GM12872 (cell line): ENCODE data around the gene GRIK2.

Experiments used
- CTCF ChIP-seq: IDR thresholded peaks from 3 replicates; pipeline ENCODE4 v1.5.1; 2011; ENCODE audit warnings: low read depth, mild to moderate bottlenecking, low read length, moderate library complexity; ENCODE audit not compliant: insufficient read depth

GRIK2 gene

DNA sequence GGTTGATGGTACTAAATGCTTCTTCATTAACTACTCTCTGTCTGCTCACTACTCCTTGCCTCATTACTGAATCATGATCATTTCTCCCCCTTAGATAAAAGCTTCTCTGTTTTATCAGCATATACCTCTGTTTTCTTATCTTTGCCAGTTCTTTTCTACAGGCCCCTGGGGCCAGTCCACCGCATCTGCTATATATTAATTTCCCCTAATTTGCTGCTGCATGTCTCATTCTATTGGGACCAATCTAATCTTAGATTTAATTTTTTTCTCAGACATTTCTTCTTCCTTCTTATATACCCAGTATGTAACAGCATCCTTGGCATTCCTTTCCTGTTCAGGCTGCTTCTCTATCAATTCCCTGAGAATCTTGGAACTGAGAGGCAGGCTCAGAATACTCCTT lies 51.2 kb downstream of the GRIK2 start:
- TF ChIP-seq CTCF, result no peak

GRCh38 chr6:101445527-101445926 lies 52.0 kb downstream of the GRIK2 start:
- no peak for TF ChIP-seq CTCF

DNA sequence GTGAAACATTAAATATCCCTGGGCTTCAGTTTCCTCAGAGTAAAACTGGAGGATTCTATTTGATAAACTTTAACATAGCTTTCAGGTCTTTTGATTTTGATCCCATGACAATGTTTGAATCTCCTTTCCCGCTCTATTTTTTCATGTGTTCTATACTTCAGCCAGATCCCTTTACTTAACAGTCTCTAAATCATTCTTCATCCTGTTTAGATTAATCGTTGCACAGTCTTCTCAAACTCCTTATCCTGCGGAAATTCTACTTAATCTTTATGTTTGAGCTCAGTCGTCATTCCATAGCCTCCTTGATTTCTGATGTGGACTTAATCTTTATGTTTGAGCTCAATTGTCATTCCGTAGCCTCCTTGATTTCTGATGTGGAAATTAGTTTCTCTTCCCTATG lies 57.4 kb downstream of the GRIK2 start:
- TF ChIP-seq CTCF, result no peak

- TF ChIP-seq CTCF, result no peak
Measured at GRCh38 chr6:101451981-101452380, 58.5 kb downstream of the GRIK2 start.

- no peak for TF ChIP-seq CTCF
Measured at GRCh38 chr6:101453221-101453620, 59.7 kb downstream of the GRIK2 start.

DNA sequence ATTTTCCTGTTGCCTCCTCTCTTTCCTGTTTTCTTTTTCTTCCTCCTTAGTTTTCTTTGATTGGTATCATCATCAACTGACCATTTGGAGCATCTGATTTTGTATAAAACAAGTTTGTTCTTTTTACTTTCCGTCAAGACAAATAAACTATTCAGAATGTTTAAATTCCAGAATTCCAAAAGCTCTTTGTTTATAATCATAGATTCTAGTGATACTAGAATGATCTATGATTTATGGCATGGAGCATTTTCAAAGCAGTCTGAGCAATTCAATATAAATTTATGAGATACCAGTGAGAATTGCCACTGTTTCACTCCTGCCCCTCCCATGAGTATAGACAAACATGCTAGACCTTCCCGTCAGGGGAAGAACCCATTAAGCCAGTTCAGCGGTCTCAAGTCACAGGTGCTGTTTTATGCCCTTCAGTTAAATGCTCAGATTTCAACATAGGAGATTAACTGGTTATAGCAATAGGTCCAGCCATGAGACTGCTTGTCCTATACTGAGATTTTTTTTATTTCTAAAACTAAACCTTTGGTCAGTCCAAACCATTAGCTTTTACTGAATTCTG lies 60.7 kb downstream of the GRIK2 start:
- no peak for TF ChIP-seq CTCF

DNA sequence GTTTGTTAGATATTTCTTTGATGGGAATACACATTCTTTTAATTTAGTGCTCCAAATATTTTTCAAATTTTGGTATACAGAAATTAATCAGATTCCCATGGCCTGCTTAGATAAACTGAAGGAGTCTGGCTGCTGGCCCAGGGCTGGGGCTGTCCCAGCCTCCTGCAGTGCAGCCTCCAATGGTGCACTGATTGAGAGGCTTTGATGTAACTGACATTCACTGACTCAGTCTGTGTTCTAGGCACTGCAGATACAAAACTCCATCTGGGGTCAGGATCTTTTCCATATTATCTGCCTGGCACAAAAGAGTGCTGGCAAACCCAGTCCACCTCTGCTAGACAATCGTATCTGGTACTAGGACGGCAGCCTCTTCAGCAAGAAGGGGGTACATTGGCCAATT lies 64.8 kb downstream of the GRIK2 start:
- TF ChIP-seq CTCF, result no peak
